GM12878 (cell line): Measurements from ENCODE around the gene CSRP1. TPM values are rescaled to one million over a fixed set of nuclear protein-coding genes. Genes with fewer than 3 reads are reported as not detected.

Source experiments
- ATAC-seq: fragments of 200-7000 bp; cut with Tn5 transposase; 3 replicates; pipeline ENCODE4 v1.9.1; 2020; ENCODE audit warnings: mild to moderate bottlenecking, moderate library complexity
- BruUV-seq: library from RNA; stranded (reverse); fragments of 400-500 nt; replicated peaks from 2 replicates; lab custom pipeline; 2021; lab: Mats Ljungman, UMichigan
- CTCF ChIA-PET: fragments of 300-600 bp; sonication (Branson Sonifier 250); formaldehyde crosslinking; extraction: SDS; loops from one replicate; lab custom pipeline; 2021; ENCODE audit warnings: inconsistent platforms; lab: Yijun Ruan, JAX
- POLR2A ChIA-PET: fragments of 350-600 bp; formaldehyde crosslinking; extraction: SDS; loops from one replicate; lab custom pipeline; 2021; ENCODE audit warnings: inconsistent platforms; lab: Charles Lee
- RAD21 ChIA-PET: fragments of 300-600 bp; sonication (Branson Sonifier 250); formaldehyde crosslinking; loops from one replicate; lab custom pipeline; 2023; ENCODE audit warnings: antibody characterized with exemption; ENCODE audit not compliant: unreplicated experiment; lab: Charles Lee
- SMC1A ChIA-PET: fragments of 300-600 bp; sonication (Branson Sonifier 250); formaldehyde crosslinking; loops from one replicate; lab custom pipeline; 2023; ENCODE audit not compliant: unreplicated experiment, uncharacterized antibody; lab: Charles Lee
- DNase-seq: peaks from one replicate; pipeline ENCODE4 v3.0.0-alpha.2; 2011; ENCODE audit warnings: low read depth, low spot score
- FAIRE-seq: peaks from 3 replicates; lab custom pipeline; 2011; peaks lifted over from hg19 to GRCh38; lab: Jason Lieb, UNC
- H2AFZ ChIP-seq: 2 replicates; pipeline ENCODE4 v1.6.0; 2011; ENCODE audit warnings: low read depth, low read length, control low read depth; ENCODE audit not compliant: control insufficient read depth
- H3K27ac ChIP-seq: 2 replicates; pipeline ENCODE4 v1.5.1; 2011; ENCODE audit warnings: control low read depth; ENCODE audit not compliant: control insufficient read depth, insufficient read depth
- H3K27me3 ChIP-seq, 2 experiments: replicated peaks in 1 of 2; 2 replicates each; pipeline versions ENCODE4 v1.6.0 to v1.6.1; 2011; ENCODE audit warnings: low read length in 1 of 2; ENCODE audit not compliant: control insufficient read depth in 2 of 2, insufficient read depth in 2 of 2
- H3K36me3 ChIP-seq, 2 experiments: 2 replicates each; pipeline ENCODE4 v1.5.1; 2011; ENCODE audit warnings: low read length in 1 of 2; ENCODE audit not compliant: control insufficient read depth in 2 of 2, insufficient read depth in 2 of 2
- H3K4me1 ChIP-seq: 2 replicates; pipeline ENCODE4 v1.6.1; 2011; ENCODE audit warnings: mild to moderate bottlenecking, low read length, moderate library complexity, mixed read lengths; ENCODE audit not compliant: control insufficient read depth, insufficient read depth
- H3K4me2 ChIP-seq: 2 replicates; pipeline ENCODE4 v1.6.0; 2011; ENCODE audit warnings: control low read depth; ENCODE audit not compliant: control insufficient read depth, insufficient read depth
- H3K4me3 ChIP-seq: fragments of 200-600 bp; sonication (generic); 2 replicates; pipeline ENCODE4 v1.5.1; 2016
- H3K79me2 ChIP-seq: 2 replicates; pipeline ENCODE4 v1.6.0; 2011; ENCODE audit warnings: low read length; ENCODE audit not compliant: control insufficient read depth, insufficient read depth
- H3K9ac ChIP-seq: 2 replicates; pipeline ENCODE4 v1.8.0; 2011; ENCODE audit warnings: low read length, control low read depth, mixed read lengths; ENCODE audit not compliant: control insufficient read depth, insufficient read depth
- H3K9me3 ChIP-seq: replicated peaks from 3 replicates; pipeline ENCODE4 v1.5.1; 2011; ENCODE audit warnings: mild to moderate bottlenecking, low read length; ENCODE audit not compliant: control insufficient read depth, insufficient read depth
- H4K20me1 ChIP-seq: 2 replicates; pipeline ENCODE4 v1.6.0; 2011; ENCODE audit not compliant: control insufficient read depth, insufficient read depth
- BMI1 ChIP-seq: fragments of 450-650 bp; IDR thresholded peaks from 2 replicates; pipeline ENCODE4 v1.6.1; 2016; ENCODE audit warnings: mild to moderate bottlenecking, moderate library complexity, borderline replicate concordance
- JUND ChIP-seq: IDR thresholded peaks from 2 replicates; pipeline ENCODE4 v1.6.1; 2012; ENCODE audit warnings: low read depth, mild to moderate bottlenecking, low read length, improper control_type of control experiment, moderate library complexity
- WGBS: methylation state at CpG from one replicate; pipeline ENCODE4 v1.1.6; 2016; ENCODE audit warnings: low lambda C conversion rate; ENCODE audit not compliant: insufficient replicate concordance, insufficient coverage; ENCODE audit errors: missing lambda C conversion rate; 5-methylcytosine and 5-hydroxymethylcytosine counted together
- in situ Hi-C: fragments of 300-500 bp; cut with MboI; formaldehyde crosslinking; loops from 9 replicates; pipeline ENCODE4 v1.14.3; 2018; ENCODE audit warnings: mixed read lengths
- intact Hi-C: fragments of 100-400 bp; cut with micrococcal nuclease; formaldehyde crosslinking; loops from one replicate; pipeline ENCODE4 v1.14.2; 2022; ENCODE audit not compliant: unreplicated experiment
- polyA plus RNA-seq, 11 experiments: library from polyadenylated mRNA; depleted of rRNA in 4 of 11; unstranded in 6 of 11; stranded (reverse) in 5 of 11; fragments of >200 nt; fragmentation: Nextera tagmentation in 4 of 11; fragmentation: Illumina TruSeq in 1 of 11; extraction: Ambion mirVana in 4 of 11; extraction: Trizol in 1 of 11; gene quantifications; 1 replicate in 1 of 11; 2 replicates in 10 of 11; pipeline versions ENCODE4 v1.2.1 to v1.2.3, GENCODE V29; 2011 to 2016; ENCODE audit warnings: inconsistent platforms in 2 of 11, missing spikeins in 2 of 11, low read depth in 1 of 11
- total RNA-seq, 4 experiments: library from RNA; depleted of rRNA in 3 of 4; stranded (reverse); fragments of >200 nt in 3 of 4; fragmentation: Illumina TruSeq in 1 of 4; extraction: Trizol in 1 of 4; gene quantifications; 2 replicates each; pipeline versions ENCODE4 v1.2.1 to v1.2.3, GENCODE V29; 2013 to 2021
- TF ChIP-seq, protein P1 (sequence below): fragments of 450-650 bp; IDR thresholded peaks from 2 replicates; pipeline ENCODE4 v1.6.1; 2017; ENCODE audit warnings: mild to moderate bottlenecking, moderate library complexity
- TF ChIP-seq, protein P2 (sequence below): fragments of 450-650 bp; conservative IDR thresholded peaks from 2 replicates; pipeline ENCODE4 v1.6.1; 2017; ENCODE audit warnings: mild to moderate bottlenecking, moderate library complexity

Gene CSRP1
- total and polyA plus RNA-seq, 10 of the 15 experiments (the other 5 are each of a cell fraction or from before 2014, with no cell fraction given) = 23.4 to 99.2 (median 80.7) TPM

DNA sequence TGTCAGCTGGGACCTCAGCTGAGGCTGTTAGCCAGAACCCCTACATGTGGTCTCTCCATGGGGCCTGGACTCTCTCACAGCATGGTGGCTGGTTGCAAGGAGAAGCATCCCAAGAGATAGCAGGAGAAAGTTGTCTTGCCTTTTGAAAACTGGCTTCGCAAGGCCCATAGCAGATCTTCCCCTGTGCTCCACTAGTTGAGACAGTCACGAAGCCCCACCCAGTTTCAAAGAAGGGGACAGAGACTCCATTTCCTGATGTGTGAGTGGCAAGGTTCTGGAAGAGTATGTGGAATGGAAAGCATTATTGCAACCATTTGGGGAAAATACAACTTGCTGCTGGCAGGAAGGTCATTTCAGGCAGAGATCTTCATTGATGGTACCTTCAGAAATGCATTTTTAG lies 7.5 kb upstream of the CSRP1 start:
- ChIA-PET POLR2A (interaction anchor here (0.5 to 5.0 kb wide), 2 partner anchors 67 to 671 kb away, joined by 3 to 32 read pairs; no protein-coding TSS in a partner anchor), CTCF (interaction anchor here (1.2 to 11.2 kb wide), 10 partner anchors 9 to 190 kb away, joined by 3 to 814 read pairs (median 48); no protein-coding TSS in a partner anchor), SMC1A (interaction anchor here (3.4 to 18.7 kb wide), 5 partner anchors 14 to 79 kb away, joined by 21 to 514 read pairs (median 56); no protein-coding TSS in a partner anchor), RAD21 (interaction anchor here (0.7 to 15.3 kb wide), 7 partner anchors 11 to 279 kb away, joined by 3 to 505 read pairs (median 22); no protein-coding TSS in a partner anchor)
- ATAC-seq (no peak), FAIRE-seq (no peak), DNase-seq (no peak)
- no peak overlapping the region for H3K27ac ChIP-seq
- peaks cover 33% of the 10 kb centered on the region for H3K4me1 ChIP-seq
- BruUV-seq = no TSS peak
- no peak overlapping the region for H3K4me3 ChIP-seq
- intact Hi-C loops = loop anchor here (10.0 kb wide), 1 partner anchor 260 kb away; no protein-coding TSS in a partner anchor
- H3K9me3 ChIP-seq = no peaks in the 10 kb centered on the region
- H3K9ac ChIP-seq = no peak overlapping the region
- H2AFZ ChIP-seq = no peak overlapping the region
- H4K20me1 ChIP-seq = peaks cover 3% of the 10 kb centered on the region; the same call in 1 of the 2 replicates
- no peaks in the 10 kb centered on the region for H3K79me2 ChIP-seq
- in situ Hi-C loops = loop anchor here (5.0 kb wide), 1 partner anchor 67 kb away; no protein-coding TSS in a partner anchor
- H3K4me2 ChIP-seq = no peak overlapping the region
- no peak for TF ChIP-seq BMI1
- no peaks in the 10 kb centered on the region for H3K36me3 ChIP-seq
- no peaks in the 10 kb centered on the region for H3K27me3 ChIP-seq
- 77% methylated on average over 2 of the region's 2 CpGs for WGBS

DNA sequence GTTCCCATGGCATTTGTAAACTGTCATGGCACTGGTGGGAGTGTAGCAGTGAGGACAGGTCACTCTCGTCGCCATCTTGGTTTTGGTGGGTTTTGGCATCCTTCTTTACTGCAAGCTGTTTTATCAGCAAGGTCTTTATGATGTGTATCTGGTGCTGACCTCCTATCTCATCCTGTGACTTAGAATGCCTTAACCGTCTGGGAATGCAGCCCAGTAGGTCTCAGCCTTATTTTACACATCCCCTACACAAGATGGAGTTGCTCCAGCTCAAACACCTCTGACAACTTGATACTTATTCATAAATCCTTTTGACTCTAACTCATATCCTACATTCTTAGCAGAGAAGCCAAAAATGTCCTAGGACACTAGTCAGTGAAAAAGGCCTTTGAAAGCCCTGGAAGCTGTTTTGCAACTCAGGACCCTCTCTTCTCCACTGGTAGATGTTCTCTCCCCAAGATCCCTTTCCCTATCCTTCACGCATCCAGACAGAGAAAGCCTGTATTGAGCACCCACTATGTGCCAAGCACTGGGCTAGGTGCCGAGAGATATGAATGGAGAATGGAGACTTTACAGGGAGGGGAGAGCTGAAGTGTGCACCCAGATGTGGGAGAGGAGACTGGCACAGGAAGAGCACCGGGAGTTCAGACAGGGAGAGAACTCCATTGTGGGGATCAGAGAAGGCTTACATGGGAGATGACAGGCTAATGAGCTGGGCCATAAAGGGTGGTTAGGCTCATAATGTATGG lies 6.7 kb upstream of the CSRP1 start:
- no peaks in the 10 kb centered on the region for H3K36me3 ChIP-seq
- H3K4me1 ChIP-seq = peaks cover 33% of the 10 kb centered on the region
- no peak overlapping the region for H3K4me3 ChIP-seq
- ATAC-seq = no peak
- intact Hi-C loops (loop anchor here (1.0 to 10.0 kb wide), 3 partner anchors 31 to 259 kb away; no protein-coding TSS in a partner anchor), in situ Hi-C loops (loop anchor here (5.0 kb wide), 1 partner anchor 66 kb away; no protein-coding TSS in a partner anchor)
- no TSS peak for BruUV-seq
- no peak overlapping the region for H3K9ac ChIP-seq
- TF ChIP-seq, protein P1, sequence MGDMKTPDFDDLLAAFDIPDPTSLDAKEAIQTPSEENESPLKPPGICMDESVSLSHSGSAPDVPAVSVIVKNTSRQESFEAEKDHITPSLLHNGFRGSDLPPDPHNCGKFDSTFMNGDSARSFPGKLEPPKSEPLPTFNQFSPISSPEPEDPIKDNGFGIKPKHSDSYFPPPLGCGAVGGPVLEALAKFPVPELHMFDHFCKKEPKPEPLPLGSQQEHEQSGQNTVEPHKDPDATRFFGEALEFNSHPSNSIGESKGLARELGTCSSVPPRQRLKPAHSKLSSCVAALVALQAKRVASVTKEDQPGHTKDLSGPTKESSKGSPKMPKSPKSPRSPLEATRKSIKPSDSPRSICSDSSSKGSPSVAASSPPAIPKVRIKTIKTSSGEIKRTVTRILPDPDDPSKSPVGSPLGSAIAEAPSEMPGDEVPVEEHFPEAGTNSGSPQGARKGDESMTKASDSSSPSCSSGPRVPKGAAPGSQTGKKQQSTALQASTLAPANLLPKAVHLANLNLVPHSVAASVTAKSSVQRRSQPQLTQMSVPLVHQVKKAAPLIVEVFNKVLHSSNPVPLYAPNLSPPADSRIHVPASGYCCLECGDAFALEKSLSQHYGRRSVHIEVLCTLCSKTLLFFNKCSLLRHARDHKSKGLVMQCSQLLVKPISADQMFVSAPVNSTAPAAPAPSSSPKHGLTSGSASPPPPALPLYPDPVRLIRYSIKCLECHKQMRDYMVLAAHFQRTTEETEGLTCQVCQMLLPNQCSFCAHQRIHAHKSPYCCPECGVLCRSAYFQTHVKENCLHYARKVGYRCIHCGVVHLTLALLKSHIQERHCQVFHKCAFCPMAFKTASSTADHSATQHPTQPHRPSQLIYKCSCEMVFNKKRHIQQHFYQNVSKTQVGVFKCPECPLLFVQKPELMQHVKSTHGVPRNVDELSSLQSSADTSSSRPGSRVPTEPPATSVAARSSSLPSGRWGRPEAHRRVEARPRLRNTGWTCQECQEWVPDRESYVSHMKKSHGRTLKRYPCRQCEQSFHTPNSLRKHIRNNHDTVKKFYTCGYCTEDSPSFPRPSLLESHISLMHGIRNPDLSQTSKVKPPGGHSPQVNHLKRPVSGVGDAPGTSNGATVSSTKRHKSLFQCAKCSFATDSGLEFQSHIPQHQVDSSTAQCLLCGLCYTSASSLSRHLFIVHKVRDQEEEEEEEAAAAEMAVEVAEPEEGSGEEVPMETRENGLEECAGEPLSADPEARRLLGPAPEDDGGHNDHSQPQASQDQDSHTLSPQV = no peak
- TF ChIP-seq, protein P2, sequence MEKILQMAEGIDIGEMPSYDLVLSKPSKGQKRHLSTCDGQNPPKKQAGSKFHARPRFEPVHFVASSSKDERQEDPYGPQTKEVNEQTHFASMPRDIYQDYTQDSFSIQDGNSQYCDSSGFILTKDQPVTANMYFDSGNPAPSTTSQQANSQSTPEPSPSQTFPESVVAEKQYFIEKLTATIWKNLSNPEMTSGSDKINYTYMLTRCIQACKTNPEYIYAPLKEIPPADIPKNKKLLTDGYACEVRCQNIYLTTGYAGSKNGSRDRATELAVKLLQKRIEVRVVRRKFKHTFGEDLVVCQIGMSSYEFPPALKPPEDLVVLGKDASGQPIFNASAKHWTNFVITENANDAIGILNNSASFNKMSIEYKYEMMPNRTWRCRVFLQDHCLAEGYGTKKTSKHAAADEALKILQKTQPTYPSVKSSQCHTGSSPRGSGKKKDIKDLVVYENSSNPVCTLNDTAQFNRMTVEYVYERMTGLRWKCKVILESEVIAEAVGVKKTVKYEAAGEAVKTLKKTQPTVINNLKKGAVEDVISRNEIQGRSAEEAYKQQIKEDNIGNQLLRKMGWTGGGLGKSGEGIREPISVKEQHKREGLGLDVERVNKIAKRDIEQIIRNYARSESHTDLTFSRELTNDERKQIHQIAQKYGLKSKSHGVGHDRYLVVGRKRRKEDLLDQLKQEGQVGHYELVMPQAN = no peak
- no peak for TF ChIP-seq JUND
- H4K20me1 ChIP-seq = peaks cover 3% of the 10 kb centered on the region; the same call in 1 of the 2 replicates
- CTCF ChIA-PET = interaction anchor here (0.8 to 11.2 kb wide), 29 partner anchors 10 to 364 kb away, joined by 3 to 814 read pairs (median 9); partner anchors contain the start of gene PHLDA3
- no peaks in the 10 kb centered on the region for H3K79me2 ChIP-seq
- H3K4me2 ChIP-seq = no peak overlapping the region
- H3K27ac ChIP-seq = no peak overlapping the region
- 96% methylated on average over 6 of the region's 6 CpGs for WGBS
- RAD21 ChIA-PET = interaction anchor here (0.7 to 15.3 kb wide), 12 partner anchors 10 to 279 kb away, joined by 3 to 505 read pairs (median 15); partner anchors contain the start of gene PHLDA3
- POLR2A ChIA-PET = interaction anchor here (0.5 to 5.0 kb wide), 4 partner anchors 32 to 670 kb away, joined by 3 to 68 read pairs (median 18); no protein-coding TSS in a partner anchor
- H2AFZ ChIP-seq = no peak overlapping the region
- no peak for FAIRE-seq
- H3K9me3 ChIP-seq = no peaks in the 10 kb centered on the region
- no peaks in the 10 kb centered on the region for H3K27me3 ChIP-seq
- SMC1A ChIA-PET = interaction anchor here (0.9 to 18.7 kb wide), 17 partner anchors 8 to 165 kb away, joined by 3 to 514 read pairs (median 6); no protein-coding TSS in a partner anchor
- no peak for DNase-seq
